ENCODE results near the gene DLAT.
A peak's percentile ranks its signal among the peaks of the same experiment; 100 is the strongest.

The DLAT gene

GRCh38 chr11:112062923-112063322 is 37.7 kb downstream of the DLAT start:
- TF ChIP-seq EZH2phosphoT487 (IDR thresholded peaks at IDR 0.05; ENCODE audit: low read depth) (no peak), CTCF (IDR thresholded peaks at IDR 0.05; ENCODE audit: low read depth, low read length) (no peak)
- Histone ChIP-seq H2AFZ (ENCODE audit: low read depth, low read length) (no peak overlapping the region), H3K27me3 (ENCODE audit: low read depth, low read length) (no peaks in the 10 kb centered on the region), H3K36me3 (replicated peaks; ENCODE audit: low read depth, low read length) (peaks cover 41% of the 10 kb centered on the region), H3K9me3 (ENCODE audit: insufficient read depth, low read length) (no peaks in the 10 kb centered on the region), H3K4me1 (ENCODE audit: low read length) (no peaks in the 10 kb centered on the region), H3K27ac (ENCODE audit: low read length) (no peak overlapping the region), H3K79me2 (ENCODE audit: low read length) (no peaks in the 10 kb centered on the region), H3K9ac (ENCODE audit: low read length) (no peak overlapping the region), H4K20me1 (ENCODE audit: insufficient read depth, low read length) (no peaks in the 10 kb centered on the region), H3K4me2 (ENCODE audit: low read length) (no peak overlapping the region), H3K4me3 (ENCODE audit: low read length) (no peak overlapping the region)

- H3K9me3 ChIP-seq (ENCODE audit: insufficient read depth, low read length): no peaks in the 10 kb centered on the region
- peak within 1 kb of the TSS; percentile 96 for H2AFZ ChIP-seq (ENCODE audit: low read depth, low read length)
- H3K9ac ChIP-seq (ENCODE audit: low read length): peak within 1 kb of the TSS; percentile 86
- no peak for TF ChIP-seq EZH2phosphoT487 (IDR thresholded peaks at IDR 0.05; ENCODE audit: low read depth)
- TF ChIP-seq CTCF (IDR thresholded peaks at IDR 0.05; ENCODE audit: low read depth, low read length): no peak
- H3K4me3 ChIP-seq (ENCODE audit: low read length): peak within 1 kb of the TSS; percentile 87
- peaks cover 19% of the 10 kb centered on the region for H3K36me3 ChIP-seq (replicated peaks; ENCODE audit: low read depth, low read length)
- H3K4me1 ChIP-seq (ENCODE audit: low read length): peaks cover 23% of the 10 kb centered on the region
- no peaks in the 10 kb centered on the region for H3K27me3 ChIP-seq (ENCODE audit: low read depth, low read length)
- H3K4me2 ChIP-seq (ENCODE audit: low read length): peak within 1 kb of the TSS; percentile 92
- no peaks in the 10 kb centered on the region for H4K20me1 ChIP-seq (ENCODE audit: insufficient read depth, low read length)
- H3K27ac ChIP-seq (ENCODE audit: low read length): peak within 1 kb of the TSS; percentile 72
- H3K79me2 ChIP-seq (ENCODE audit: low read length): peaks cover 28% of the 10 kb centered on the region
Observed at GRCh38 chr11:112073941-112074811, 49.0 kb downstream of the DLAT start, which contains the start of the genes NKAPD1 and PIH1D2. Gene NKAPD1 (plus strand): TSS chr11:112074299. CDS start chr11:112075575, 1,276 bp downstream. Gene PIH1D2 (minus strand): TSS chr11:112074017. CDS start chr11:112073174, 843 bp downstream.

GRCh38 chr11:112082729-112083128 is 57.5 kb downstream of the DLAT start:
- Histone ChIP-seq H4K20me1 (ENCODE audit: insufficient read depth, low read length) (no peaks in the 10 kb centered on the region), H3K4me3 (ENCODE audit: low read length) (no peak overlapping the region), H3K4me2 (ENCODE audit: low read length) (no peak overlapping the region), H2AFZ (ENCODE audit: low read depth, low read length) (no peak overlapping the region), H3K9ac (ENCODE audit: low read length) (no peak overlapping the region), H3K27ac (ENCODE audit: low read length) (0 out of 2 replicates have a peak overlapping the region, but pooled peaks have one; percentile 12), H3K4me1 (ENCODE audit: low read length) (peaks cover 14% of the 10 kb centered on the region), H3K9me3 (ENCODE audit: insufficient read depth, low read length) (no peaks in the 10 kb centered on the region), H3K36me3 (replicated peaks; ENCODE audit: low read depth, low read length) (peaks cover 51% of the 10 kb centered on the region), H3K79me2 (ENCODE audit: low read length) (peaks cover 48% of the 10 kb centered on the region), H3K27me3 (ENCODE audit: low read depth, low read length) (no peaks in the 10 kb centered on the region)
- TF ChIP-seq EZH2phosphoT487 (IDR thresholded peaks at IDR 0.05; ENCODE audit: low read depth) (no peak), CTCF (IDR thresholded peaks at IDR 0.05; ENCODE audit: low read depth, low read length) (no peak)

- Histone ChIP-seq H3K4me2 (ENCODE audit: low read length) (peak overlapping the region; percentile 83), H3K9ac (ENCODE audit: low read length) (peak overlapping the region; percentile 94), H3K36me3 (replicated peaks; ENCODE audit: low read depth, low read length) (peaks cover 47% of the 10 kb centered on the region), H3K9me3 (ENCODE audit: insufficient read depth, low read length) (no peaks in the 10 kb centered on the region), H3K27ac (ENCODE audit: low read length) (peak overlapping the region; percentile 66), H3K4me3 (ENCODE audit: low read length) (peak overlapping the region; percentile 96), H3K79me2 (ENCODE audit: low read length) (peaks cover 57% of the 10 kb centered on the region), H2AFZ (ENCODE audit: low read depth, low read length) (peak overlapping the region; percentile 72), H3K27me3 (ENCODE audit: low read depth, low read length) (no peaks in the 10 kb centered on the region), H3K4me1 (ENCODE audit: low read length) (peaks cover 16% of the 10 kb centered on the region), H4K20me1 (ENCODE audit: insufficient read depth, low read length) (no peaks in the 10 kb centered on the region)
- TF ChIP-seq CTCF (IDR thresholded peaks at IDR 0.05; ENCODE audit: low read depth, low read length) (no peak), EZH2phosphoT487 (IDR thresholded peaks at IDR 0.05; ENCODE audit: low read depth) (no peak)
Observed at GRCh38 chr11:112085822-112086421, 60.7 kb downstream of the DLAT start.
